Measurements from ENCODE around the gene CEP162.

CEP162 gene

GRCh38 chr6:84183430-84183829 lies 44.0 kb downstream of the CEP162 start:
- no peaks in the 10 kb centered on the region for H3F3A ChIP-seq (ENCODE audit: insufficient read depth, low read length)
- H3K9ac ChIP-seq (ENCODE audit: low read length), result no peak overlapping the region
- no peak overlapping the region for H3K4me3 ChIP-seq (ENCODE audit: low read length)
- H3K79me2 ChIP-seq (ENCODE audit: low read length), result no peaks in the 10 kb centered on the region
- DNase-seq, result no peak
- H3K9me2 ChIP-seq (replicated peaks; ENCODE audit: insufficient read depth, low read length), result no peaks in the 10 kb centered on the region
- no peak overlapping the region for H3K27ac ChIP-seq (ENCODE audit: low read length)
- H2AFZ ChIP-seq (ENCODE audit: low read length), result no peak overlapping the region
- H3K36me3 ChIP-seq (replicated peaks; ENCODE audit: insufficient read depth, low read length), result no peaks in the 10 kb centered on the region
- no peaks in the 10 kb centered on the region for H3K4me1 ChIP-seq (ENCODE audit: low read length)
- H3K9me3 ChIP-seq (replicated peaks; ENCODE audit: insufficient read depth, low read length), result no peaks in the 10 kb centered on the region
- no peak for TF ChIP-seq EZH2 (optimal IDR thresholded peaks at IDR 0.05; ENCODE audit: low read depth, low read length)
- no peak for TF ChIP-seq EZH2phosphoT487 (IDR thresholded peaks at IDR 0.05; ENCODE audit: low read length)
- no peak for TF ChIP-seq CTCF (IDR thresholded peaks at IDR 0.05; ENCODE audit: low read length)
- no peak overlapping the region for H3K4me2 ChIP-seq (ENCODE audit: low read depth, low read length)
- no peaks in the 10 kb centered on the region for H4K20me1 ChIP-seq (ENCODE audit: insufficient read depth, low read length)
- no peaks in the 10 kb centered on the region for H3K27me3 ChIP-seq (replicated peaks; ENCODE audit: insufficient read depth, low read length)

GRCh38 chr6:84182001-84182400 lies 45.4 kb downstream of the CEP162 start:
- H3K9me3 ChIP-seq (replicated peaks; ENCODE audit: insufficient read depth, low read length), result no peaks in the 10 kb centered on the region
- no peaks in the 10 kb centered on the region for H3K27me3 ChIP-seq (replicated peaks; ENCODE audit: insufficient read depth, low read length)
- no peaks in the 10 kb centered on the region for H3K36me3 ChIP-seq (replicated peaks; ENCODE audit: insufficient read depth, low read length)
- no peak overlapping the region for H3K27ac ChIP-seq (ENCODE audit: low read length)
- no peak overlapping the region for H3K9ac ChIP-seq (ENCODE audit: low read length)
- H3F3A ChIP-seq (ENCODE audit: insufficient read depth, low read length), result no peaks in the 10 kb centered on the region
- H3K79me2 ChIP-seq (ENCODE audit: low read length), result no peaks in the 10 kb centered on the region
- no peaks in the 10 kb centered on the region for H3K9me2 ChIP-seq (replicated peaks; ENCODE audit: insufficient read depth, low read length)
- H3K4me2 ChIP-seq (ENCODE audit: low read depth, low read length), result no peak overlapping the region
- TF ChIP-seq EZH2phosphoT487 (IDR thresholded peaks at IDR 0.05; ENCODE audit: low read length) (no peak), EZH2 (optimal IDR thresholded peaks at IDR 0.05; ENCODE audit: low read depth, low read length) (no peak), CTCF (IDR thresholded peaks at IDR 0.05; ENCODE audit: low read length) (no peak)
- no peak for DNase-seq
- no peaks in the 10 kb centered on the region for H3K4me1 ChIP-seq (ENCODE audit: low read length)
- no peaks in the 10 kb centered on the region for H4K20me1 ChIP-seq (ENCODE audit: insufficient read depth, low read length)
- H2AFZ ChIP-seq (ENCODE audit: low read length), result no peak overlapping the region
- no peak overlapping the region for H3K4me3 ChIP-seq (ENCODE audit: low read length)

GRCh38 chr6:84177241-84177640 lies 50.2 kb downstream of the CEP162 start:
- H3K27me3 ChIP-seq (replicated peaks; ENCODE audit: insufficient read depth, low read length), result no peaks in the 10 kb centered on the region
- H3K79me2 ChIP-seq (ENCODE audit: low read length), result no peaks in the 10 kb centered on the region
- no peaks in the 10 kb centered on the region for H3K9me2 ChIP-seq (replicated peaks; ENCODE audit: insufficient read depth, low read length)
- H3K27ac ChIP-seq (ENCODE audit: low read length), result no peak overlapping the region
- H3K4me1 ChIP-seq (ENCODE audit: low read length), result no peaks in the 10 kb centered on the region
- H3K9me3 ChIP-seq (replicated peaks; ENCODE audit: insufficient read depth, low read length), result no peaks in the 10 kb centered on the region; the same call in 1 of the 2 replicates
- no peaks in the 10 kb centered on the region for H3F3A ChIP-seq (ENCODE audit: insufficient read depth, low read length)
- DNase-seq, result no peak
- TF ChIP-seq EZH2 (optimal IDR thresholded peaks at IDR 0.05; ENCODE audit: low read depth, low read length) (no peak), CTCF (IDR thresholded peaks at IDR 0.05; ENCODE audit: low read length) (no peak), EZH2phosphoT487 (IDR thresholded peaks at IDR 0.05; ENCODE audit: low read length) (no peak)
- no peak overlapping the region for H2AFZ ChIP-seq (ENCODE audit: low read length)
- no peak overlapping the region for H3K4me2 ChIP-seq (ENCODE audit: low read depth, low read length)
- H3K4me3 ChIP-seq (ENCODE audit: low read length), result no peak overlapping the region
- no peaks in the 10 kb centered on the region for H4K20me1 ChIP-seq (ENCODE audit: insufficient read depth, low read length)
- no peaks in the 10 kb centered on the region for H3K36me3 ChIP-seq (replicated peaks; ENCODE audit: insufficient read depth, low read length)
- H3K9ac ChIP-seq (ENCODE audit: low read length), result no peak overlapping the region

All from MM.1S (cell line).